ENCODE results near the gene CENPF.

Gene CENPF

GRCh38 chr1:214645712-214646111 lies 42.7 kb downstream of the CENPF start:
- no peak overlapping the region for H3K18ac ChIP-seq (ENCODE audit: low read length)
- no peak overlapping the region for H3K56ac ChIP-seq (ENCODE audit: low read length)
- no peak overlapping the region for H2AK5ac ChIP-seq (ENCODE audit: low read length)
- H3K79me2 ChIP-seq (ENCODE audit: control insufficient read depth, insufficient read depth, low read length), result no peaks in the 10 kb centered on the region
- H2BK5ac ChIP-seq (ENCODE audit: low read length), result no peak overlapping the region
- no peak overlapping the region for H3K4ac ChIP-seq (ENCODE audit: low read depth, low read length)
- no CpG with 5 or more reads among the region's 10 CpGs for WGBS (ENCODE audit: extremely low coverage, insufficient coverage, low lambda C conversion rate)
- DNase-seq, result no peak
- no peak overlapping the region for H3K9ac ChIP-seq (ENCODE audit: low read length)
- H3K4me1 ChIP-seq (ENCODE audit: control insufficient read depth, low read depth, low read length), result no peaks in the 10 kb centered on the region
- H3K4me2 ChIP-seq (ENCODE audit: low read length), result no peak overlapping the region
- no peak overlapping the region for H4K8ac ChIP-seq (ENCODE audit: low read depth, low read length)
- no peak overlapping the region for H3K23ac ChIP-seq (ENCODE audit: low read length)
- H2BK120ac ChIP-seq (ENCODE audit: low read depth, low read length), result no peak overlapping the region
- peaks cover 7% of the 10 kb centered on the region for H3K79me1 ChIP-seq (ENCODE audit: low read length)
- no peak overlapping the region for H2BK15ac ChIP-seq (replicated peaks; ENCODE audit: low read depth)
- no peaks in the 10 kb centered on the region for H3K27me3 ChIP-seq (ENCODE audit: insufficient read depth, low read length, poor library complexity)
- H3K27ac ChIP-seq (ENCODE audit: low read depth, low read length), result no peak overlapping the region
- no peak overlapping the region for H4K5ac ChIP-seq (ENCODE audit: low read length)
- peaks cover 23% of the 10 kb centered on the region for H3K36me3 ChIP-seq (ENCODE audit: control insufficient read depth, insufficient read depth, low read length)
- H3K4me3 ChIP-seq (ENCODE audit: low read length), result no peak overlapping the region

- Histone ChIP-seq H2AK5ac (ENCODE audit: low read length) (no peak overlapping the region), H4K8ac (ENCODE audit: low read depth, low read length) (no peak overlapping the region), H3K56ac (ENCODE audit: low read length) (no peak overlapping the region), H3K27ac (ENCODE audit: low read depth, low read length) (no peak overlapping the region), H2BK5ac (ENCODE audit: low read length) (no peak overlapping the region), H3K23ac (ENCODE audit: low read length) (no peak overlapping the region), H3K4me3 (ENCODE audit: low read length) (no peak overlapping the region), H3K9ac (ENCODE audit: low read length) (no peak overlapping the region), H3K79me2 (ENCODE audit: control insufficient read depth, insufficient read depth, low read length) (no peaks in the 10 kb centered on the region), H3K18ac (ENCODE audit: low read length) (no peak overlapping the region), H2BK15ac (replicated peaks; ENCODE audit: low read depth) (no peak overlapping the region), H3K36me3 (ENCODE audit: control insufficient read depth, insufficient read depth, low read length) (peaks cover 18% of the 10 kb centered on the region), H2BK120ac (ENCODE audit: low read depth, low read length) (no peak overlapping the region), H4K5ac (ENCODE audit: low read length) (no peak overlapping the region), H3K4me2 (ENCODE audit: low read length) (no peak overlapping the region), H3K4me1 (ENCODE audit: control insufficient read depth, low read depth, low read length) (no peaks in the 10 kb centered on the region), H3K79me1 (ENCODE audit: low read length) (peaks cover 3% of the 10 kb centered on the region), H3K27me3 (ENCODE audit: insufficient read depth, low read length, poor library complexity) (no peaks in the 10 kb centered on the region), H3K4ac (ENCODE audit: low read depth, low read length) (no peak overlapping the region)
- DNase-seq, result no peak
- WGBS (ENCODE audit: extremely low coverage, insufficient coverage, low lambda C conversion rate), result no CpG with 5 or more reads among the region's 3 CpGs
Measured at GRCh38 chr1:214648801-214649200, 45.8 kb downstream of the CENPF start.

GRCh38 chr1:214649607-214650006 lies 46.6 kb downstream of the CENPF start:
- H2BK120ac ChIP-seq (ENCODE audit: low read depth, low read length), result no peak overlapping the region
- H3K56ac ChIP-seq (ENCODE audit: low read length), result no peak overlapping the region
- no peak for DNase-seq
- no peaks in the 10 kb centered on the region for H3K4me1 ChIP-seq (ENCODE audit: control insufficient read depth, low read depth, low read length)
- H4K5ac ChIP-seq (ENCODE audit: low read length), result no peak overlapping the region
- H3K36me3 ChIP-seq (ENCODE audit: control insufficient read depth, insufficient read depth, low read length), result peaks cover 18% of the 10 kb centered on the region
- H3K4me2 ChIP-seq (ENCODE audit: low read length), result no peak overlapping the region
- H3K27me3 ChIP-seq (ENCODE audit: insufficient read depth, low read length, poor library complexity), result no peaks in the 10 kb centered on the region
- H2BK15ac ChIP-seq (replicated peaks; ENCODE audit: low read depth), result no peak overlapping the region
- no peak overlapping the region for H3K27ac ChIP-seq (ENCODE audit: low read depth, low read length)
- H3K79me2 ChIP-seq (ENCODE audit: control insufficient read depth, insufficient read depth, low read length), result no peaks in the 10 kb centered on the region
- H2BK5ac ChIP-seq (ENCODE audit: low read length), result no peak overlapping the region
- peaks cover 2% of the 10 kb centered on the region for H3K79me1 ChIP-seq (ENCODE audit: low read length)
- H3K23ac ChIP-seq (ENCODE audit: low read length), result no peak overlapping the region
- H2AK5ac ChIP-seq (ENCODE audit: low read length), result no peak overlapping the region
- H3K4ac ChIP-seq (ENCODE audit: low read depth, low read length), result no peak overlapping the region
- H3K9ac ChIP-seq (ENCODE audit: low read length), result no peak overlapping the region
- H3K4me3 ChIP-seq (ENCODE audit: low read length), result no peak overlapping the region
- H3K18ac ChIP-seq (ENCODE audit: low read length), result no peak overlapping the region
- no CpG with 5 or more reads among the region's 2 CpGs for WGBS (ENCODE audit: extremely low coverage, insufficient coverage, low lambda C conversion rate)
- H4K8ac ChIP-seq (ENCODE audit: low read depth, low read length), result no peak overlapping the region

DNA sequence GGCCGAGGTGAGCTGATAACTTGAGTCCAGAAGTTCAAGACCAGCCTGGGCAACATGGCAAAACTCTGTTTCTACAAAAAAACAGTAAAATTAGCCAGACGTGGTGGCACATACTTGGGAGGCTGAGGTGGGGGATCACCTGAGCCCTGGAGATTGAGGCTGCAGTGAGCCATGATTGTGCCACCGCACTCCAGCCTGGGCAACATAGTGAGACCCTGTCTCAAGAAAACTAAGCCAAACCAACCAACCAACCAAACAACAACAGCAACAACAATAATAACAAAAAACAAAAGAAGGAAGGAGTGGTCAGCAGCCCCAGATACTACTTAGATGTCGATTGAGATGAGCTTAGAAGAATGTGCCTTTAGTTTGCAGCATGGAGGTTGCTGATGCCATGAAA lies 47.7 kb downstream of the CENPF start:
- Histone ChIP-seq H3K56ac (ENCODE audit: low read length) (no peak overlapping the region), H3K23ac (ENCODE audit: low read length) (no peak overlapping the region), H3K4ac (ENCODE audit: low read depth, low read length) (no peak overlapping the region), H3K27ac (ENCODE audit: low read depth, low read length) (no peak overlapping the region), H3K4me1 (ENCODE audit: control insufficient read depth, low read depth, low read length) (no peaks in the 10 kb centered on the region), H3K27me3 (ENCODE audit: insufficient read depth, low read length, poor library complexity) (no peaks in the 10 kb centered on the region), H4K5ac (ENCODE audit: low read length) (no peak overlapping the region), H3K79me2 (ENCODE audit: control insufficient read depth, insufficient read depth, low read length) (no peaks in the 10 kb centered on the region), H3K18ac (ENCODE audit: low read length) (no peak overlapping the region), H3K4me3 (ENCODE audit: low read length) (no peak overlapping the region), H2BK120ac (ENCODE audit: low read depth, low read length) (no peak overlapping the region), H2BK5ac (ENCODE audit: low read length) (no peak overlapping the region), H2BK15ac (replicated peaks; ENCODE audit: low read depth) (no peak overlapping the region), H3K4me2 (ENCODE audit: low read length) (no peak overlapping the region), H3K9ac (ENCODE audit: low read length) (no peak overlapping the region), H3K36me3 (ENCODE audit: control insufficient read depth, insufficient read depth, low read length) (peaks cover 16% of the 10 kb centered on the region), H2AK5ac (ENCODE audit: low read length) (no peak overlapping the region), H3K79me1 (ENCODE audit: low read length) (peaks cover 2% of the 10 kb centered on the region), H4K8ac (ENCODE audit: low read depth, low read length) (no peak overlapping the region)
- no CpG with 5 or more reads among the region's 4 CpGs for WGBS (ENCODE audit: extremely low coverage, insufficient coverage, low lambda C conversion rate)
- DNase-seq, result no peak

- WGBS (ENCODE audit: extremely low coverage, insufficient coverage, low lambda C conversion rate), result no CpG with 5 or more reads among the region's 2 CpGs
- H3K27me3 ChIP-seq (ENCODE audit: insufficient read depth, low read length, poor library complexity), result no peaks in the 10 kb centered on the region
Measured at GRCh38 chr1:214657299-214657698, 54.3 kb downstream of the CENPF start.

GRCh38 chr1:214658175-214658574 lies 55.2 kb downstream of the CENPF start:
- no peak overlapping the region for H3K4me2 ChIP-seq (ENCODE audit: low read length)
- no peak overlapping the region for H4K5ac ChIP-seq (ENCODE audit: low read length)
- no peak overlapping the region for H3K18ac ChIP-seq (ENCODE audit: low read length)
- no peak overlapping the region for H3K4me3 ChIP-seq (ENCODE audit: low read length)
- H3K4ac ChIP-seq (ENCODE audit: low read depth, low read length), result no peak overlapping the region
- WGBS (ENCODE audit: extremely low coverage, insufficient coverage, low lambda C conversion rate), result no CpG with 5 or more reads among the region's 1 CpG
- H2AK5ac ChIP-seq (ENCODE audit: low read length), result no peak overlapping the region
- no peak overlapping the region for H3K23ac ChIP-seq (ENCODE audit: low read length)
- H3K79me1 ChIP-seq (ENCODE audit: low read length), result peaks cover 3% of the 10 kb centered on the region
- H3K27me3 ChIP-seq (ENCODE audit: insufficient read depth, low read length, poor library complexity), result no peaks in the 10 kb centered on the region
- no peaks in the 10 kb centered on the region for H3K4me1 ChIP-seq (ENCODE audit: control insufficient read depth, low read depth, low read length)
- no peak overlapping the region for H3K9ac ChIP-seq (ENCODE audit: low read length)
- DNase-seq, result no peak
- H2BK120ac ChIP-seq (ENCODE audit: low read depth, low read length), result no peak overlapping the region
- no peak overlapping the region for H2BK15ac ChIP-seq (replicated peaks; ENCODE audit: low read depth)
- peaks cover 15% of the 10 kb centered on the region for H3K36me3 ChIP-seq (ENCODE audit: control insufficient read depth, insufficient read depth, low read length)
- no peak overlapping the region for H4K8ac ChIP-seq (ENCODE audit: low read depth, low read length)
- H2BK5ac ChIP-seq (ENCODE audit: low read length), result no peak overlapping the region
- H3K79me2 ChIP-seq (ENCODE audit: control insufficient read depth, insufficient read depth, low read length), result peaks cover 2% of the 10 kb centered on the region
- no peak overlapping the region for H3K56ac ChIP-seq (ENCODE audit: low read length)
- H3K27ac ChIP-seq (ENCODE audit: low read depth, low read length), result no peak overlapping the region

More at GRCh38 chr1:214657299-214657698, 54.3 kb downstream of the CENPF start:
- no peak overlapping the region for H4K8ac ChIP-seq (ENCODE audit: low read depth, low read length)
- no peak overlapping the region for H3K4me3 ChIP-seq (ENCODE audit: low read length)
- H4K5ac ChIP-seq (ENCODE audit: low read length), result no peak overlapping the region
- H2BK120ac ChIP-seq (ENCODE audit: low read depth, low read length), result no peak overlapping the region
- H3K56ac ChIP-seq (ENCODE audit: low read length), result no peak overlapping the region
- no peak overlapping the region for H3K9ac ChIP-seq (ENCODE audit: low read length)
- H3K18ac ChIP-seq (ENCODE audit: low read length), result no peak overlapping the region
- peaks cover 2% of the 10 kb centered on the region for H3K79me2 ChIP-seq (ENCODE audit: control insufficient read depth, insufficient read depth, low read length)
- no peaks in the 10 kb centered on the region for H3K4me1 ChIP-seq (ENCODE audit: control insufficient read depth, low read depth, low read length)
- no peak for DNase-seq
- H3K4ac ChIP-seq (ENCODE audit: low read depth, low read length), result no peak overlapping the region
- peaks cover 3% of the 10 kb centered on the region for H3K79me1 ChIP-seq (ENCODE audit: low read length)
- no peak overlapping the region for H3K23ac ChIP-seq (ENCODE audit: low read length)
- no peak overlapping the region for H2BK5ac ChIP-seq (ENCODE audit: low read length)
- peaks cover 15% of the 10 kb centered on the region for H3K36me3 ChIP-seq (ENCODE audit: control insufficient read depth, insufficient read depth, low read length)
- H2AK5ac ChIP-seq (ENCODE audit: low read length), result no peak overlapping the region
- no peak overlapping the region for H3K4me2 ChIP-seq (ENCODE audit: low read length)
- H2BK15ac ChIP-seq (replicated peaks; ENCODE audit: low read depth), result no peak overlapping the region
- H3K27ac ChIP-seq (ENCODE audit: low read depth, low read length), result no peak overlapping the region
